Activated CD8-positive, alpha-beta memory T cell treated with anti-CD3 and anti-CD28 coated beads, Interleukin-2, amount 10 ng/mL, durations not matched to agents 7 days and 5 days (primary cell): ENCODE measurements around the gene AFG1L. TPM values are rescaled to one million over a fixed set of nuclear protein-coding genes. Genes with fewer than 3 reads are reported as not detected.
"Not testable (repeated sequence)": the region's sequence is repeated elsewhere in the genome, so short reads cannot be mapped to it uniquely, and the experiment has no call there.

ENCODE experiments used
- ATAC-seq: fragments of 150-1000 bp; cut with Tn5 transposase; one replicate; pipeline ENCODE4 v1.10.0; 2021; ENCODE audit warnings: moderate library complexity
- CTCF ChIA-PET: fragments of 350-600 bp; sonication (Branson Sonifier 250); formaldehyde crosslinking; loops from one replicate; lab custom pipeline; 2021; ENCODE audit warnings: antibody characterized with exemption; lab: Charles Lee
- DNase-seq: peaks from one replicate; pipeline ENCODE4 v3.0.0-alpha.2; 2020
- H3K27ac Mint-ChIP-seq: one replicate; pipeline ENCODE4 v1.8.0; 2021; ENCODE audit warnings: mild to moderate bottlenecking, mixed read lengths
- H3K27me3 Mint-ChIP-seq: one replicate; pipeline ENCODE4 v1.8.0; 2021; ENCODE audit warnings: mixed read lengths
- H3K36me3 Mint-ChIP-seq: one replicate; pipeline ENCODE4 v1.8.0; 2021; ENCODE audit warnings: mild to moderate bottlenecking, mixed read lengths
- H3K4me1 Mint-ChIP-seq: one replicate; pipeline ENCODE4 v1.8.0; 2021; ENCODE audit warnings: mixed read lengths
- H3K4me3 Mint-ChIP-seq: one replicate; pipeline ENCODE4 v1.8.0; 2021; ENCODE audit warnings: mild to moderate bottlenecking, moderate library complexity, mixed read lengths
- H3K9me3 Mint-ChIP-seq: one replicate; pipeline ENCODE4 v1.8.0; 2022; ENCODE audit warnings: low read depth, mixed read lengths
- total RNA-seq, 2 experiments: library from RNA; stranded (reverse); gene quantifications; one replicate each; pipeline ENCODE4 v1.2.3, GENCODE V29; 2021

The AFG1L gene
- total RNA-seq, 2 experiments from 2014 or later = 3.9 to 8.9 TPM

DNA sequence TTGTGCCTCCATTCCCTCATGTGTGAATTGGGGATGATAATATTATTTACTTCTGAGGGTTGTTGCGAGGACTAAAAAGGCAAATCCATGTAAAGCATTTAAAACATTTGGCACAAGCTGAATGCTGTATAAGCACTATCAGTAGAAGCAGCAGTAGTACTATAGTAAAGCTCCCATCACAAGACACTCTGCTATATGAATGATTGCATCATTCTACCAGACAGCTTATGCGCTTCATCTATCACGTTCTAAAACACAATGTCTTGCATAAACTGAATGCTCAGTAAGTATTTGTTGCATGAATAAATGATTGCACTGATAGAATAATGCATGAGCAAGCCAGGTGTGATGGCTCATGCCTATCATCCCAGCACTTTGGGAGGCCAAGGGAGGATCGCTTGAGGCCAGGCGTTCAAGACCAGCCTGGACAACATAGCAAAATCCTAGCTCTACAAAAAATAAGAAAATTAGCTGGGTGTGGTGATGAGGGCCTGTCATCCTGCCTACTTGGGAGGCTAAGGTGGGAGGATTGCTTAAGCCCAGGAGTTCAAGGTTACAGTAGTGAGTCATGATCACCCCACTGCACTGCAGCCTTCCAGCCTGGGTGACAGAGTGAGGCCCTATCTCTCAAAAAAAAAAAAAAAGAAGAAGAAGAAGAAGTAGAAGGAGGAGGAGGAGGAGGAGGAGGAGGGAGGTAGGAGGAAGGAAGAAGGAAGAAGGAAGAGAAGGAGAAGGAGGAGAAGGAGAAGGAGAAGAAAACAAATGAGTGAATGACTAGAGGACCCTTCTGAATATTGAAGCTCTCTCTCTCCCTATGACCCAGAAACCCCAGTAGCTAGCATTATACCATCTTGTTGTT, 215.8 kb downstream of the AFG1L start:
- Mint-ChIP-seq H3K9me3 (no peaks in the 10 kb centered on the region), H3K4me3 (no peak overlapping the region), H3K27ac (no peak overlapping the region), H3K4me1 (no peaks in the 10 kb centered on the region), H3K36me3 (no peaks in the 10 kb centered on the region), H3K27me3 (no peaks in the 10 kb centered on the region)
- CTCF ChIA-PET = interaction anchor here (1.3 kb wide), 1 partner anchor 14 kb away, joined by 4 read pairs; no protein-coding TSS in a partner anchor
- ATAC-seq (no peak), DNase-seq (no peak)

DNA sequence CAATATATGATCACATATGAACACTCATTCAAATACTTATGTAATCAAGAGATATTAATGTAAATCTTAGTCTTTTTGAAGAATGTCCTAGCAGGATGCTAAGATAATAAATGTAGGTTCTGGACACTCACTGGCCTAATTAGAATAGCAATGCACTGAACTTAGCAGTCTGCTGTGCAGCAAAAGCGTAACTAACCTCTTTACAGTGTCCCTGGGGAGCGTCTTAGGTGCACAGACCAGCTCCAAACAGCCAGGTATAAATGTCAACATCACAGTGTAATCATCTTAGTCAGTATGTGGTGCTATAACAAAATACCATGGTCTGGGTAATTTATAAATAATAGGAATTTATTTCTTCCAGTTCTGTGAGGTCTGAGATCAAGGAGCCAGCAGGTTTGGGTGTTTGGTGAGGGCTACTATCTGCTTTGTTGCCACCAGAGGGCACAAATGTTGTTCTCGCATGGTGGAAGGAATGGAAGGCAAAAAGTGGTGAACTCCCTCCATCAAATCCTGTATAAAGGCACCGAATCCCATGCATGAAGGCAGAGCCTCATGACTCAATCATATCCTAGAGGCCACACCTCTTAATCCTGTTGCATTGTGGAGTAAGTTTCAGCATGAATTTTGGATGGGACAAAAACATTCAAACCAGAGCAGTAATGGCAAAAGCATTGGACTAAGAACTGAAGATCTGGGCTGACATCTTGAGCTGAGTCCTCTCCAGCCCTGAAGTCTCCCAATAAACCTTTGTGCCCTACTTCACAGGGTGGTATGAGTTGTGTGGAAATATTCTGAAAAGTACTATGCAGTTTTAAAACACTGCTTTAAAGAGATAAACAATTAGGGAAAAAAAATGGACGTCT, 224.1 kb downstream of the AFG1L start:
- no peak overlapping the region for H3K4me3 Mint-ChIP-seq
- CTCF ChIA-PET = interaction anchor here (1.1 kb wide), 1 partner anchor 553 kb away, joined by 3 read pairs; no protein-coding TSS in a partner anchor
- H3K9me3 Mint-ChIP-seq = no peaks in the 10 kb centered on the region
- no peaks in the 10 kb centered on the region for H3K27me3 Mint-ChIP-seq
- no peak for DNase-seq
- peaks cover 2% of the 10 kb centered on the region for H3K36me3 Mint-ChIP-seq
- H3K27ac Mint-ChIP-seq = no peak overlapping the region
- ATAC-seq = no peak
- H3K4me1 Mint-ChIP-seq = no peaks in the 10 kb centered on the region

DNA sequence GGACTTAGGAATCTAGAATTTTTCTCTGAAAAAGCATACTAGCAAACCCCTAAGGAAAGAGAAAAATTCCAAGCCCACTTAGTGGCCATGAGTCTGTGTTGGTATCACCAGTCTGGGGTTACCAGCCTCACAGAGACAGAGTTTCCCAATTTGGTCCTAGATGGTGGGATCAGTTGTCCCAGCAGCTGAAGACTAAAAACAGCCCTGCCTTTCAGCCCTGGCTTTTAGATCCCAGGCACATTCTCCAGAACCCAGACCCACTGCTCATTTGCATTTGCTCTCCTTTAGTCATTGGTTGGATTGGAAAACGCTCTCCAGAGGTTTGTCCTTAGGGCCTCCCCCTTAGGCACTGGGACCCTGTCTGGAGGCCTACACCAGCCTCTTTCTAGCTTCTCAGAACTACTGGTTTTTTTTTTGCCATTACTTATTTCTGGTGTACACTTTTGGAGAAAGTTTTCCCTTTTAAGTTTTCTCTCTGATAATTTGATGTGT, 226.8 kb downstream of the AFG1L start:
- DNase-seq = no peak
- no peak overlapping the region for H3K27ac Mint-ChIP-seq
- H3K4me1 Mint-ChIP-seq = no peaks in the 10 kb centered on the region
- CTCF ChIA-PET = interaction anchor here (1.1 kb wide), 1 partner anchor 12 kb away, joined by 4 read pairs; no protein-coding TSS in a partner anchor
- no peak overlapping the region for H3K4me3 Mint-ChIP-seq
- peaks cover 2% of the 10 kb centered on the region for H3K36me3 Mint-ChIP-seq
- no peak for ATAC-seq
- H3K27me3 Mint-ChIP-seq = no peaks in the 10 kb centered on the region
- H3K9me3 Mint-ChIP-seq = no peaks in the 10 kb centered on the region

DNA sequence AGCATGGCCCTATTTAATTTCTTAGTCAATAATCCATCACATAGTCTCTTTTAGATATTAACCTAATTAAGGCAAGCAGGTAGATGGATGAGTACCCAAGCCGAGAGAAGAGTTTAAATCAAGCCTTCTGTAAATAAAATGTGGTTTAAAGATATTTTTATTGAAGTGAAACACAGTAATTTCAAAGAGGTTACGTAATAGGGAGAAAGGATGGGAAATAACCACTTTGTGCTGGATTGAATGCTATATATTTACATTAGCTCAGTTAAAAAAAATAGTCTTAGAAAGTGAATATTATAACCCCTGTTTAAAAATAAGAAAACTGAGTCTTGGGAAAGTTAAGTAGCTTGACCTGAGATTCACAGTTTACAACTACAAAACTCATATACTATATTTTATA, 228.8 kb downstream of the AFG1L start:
- Mint-ChIP-seq H3K9me3 (no peaks in the 10 kb centered on the region), H3K27me3 (no peaks in the 10 kb centered on the region), H3K36me3 (peaks cover 2% of the 10 kb centered on the region), H3K4me3 (no peak overlapping the region), H3K27ac (no peak overlapping the region), H3K4me1 (no peaks in the 10 kb centered on the region)
- CTCF ChIA-PET = interaction anchor here (1.5 to 1.6 kb wide), 2 partner anchors 13 to 14 kb away, joined by 4 read pairs; no protein-coding TSS in a partner anchor
- DNase-seq = no peak
- ATAC-seq = no peak

DNA sequence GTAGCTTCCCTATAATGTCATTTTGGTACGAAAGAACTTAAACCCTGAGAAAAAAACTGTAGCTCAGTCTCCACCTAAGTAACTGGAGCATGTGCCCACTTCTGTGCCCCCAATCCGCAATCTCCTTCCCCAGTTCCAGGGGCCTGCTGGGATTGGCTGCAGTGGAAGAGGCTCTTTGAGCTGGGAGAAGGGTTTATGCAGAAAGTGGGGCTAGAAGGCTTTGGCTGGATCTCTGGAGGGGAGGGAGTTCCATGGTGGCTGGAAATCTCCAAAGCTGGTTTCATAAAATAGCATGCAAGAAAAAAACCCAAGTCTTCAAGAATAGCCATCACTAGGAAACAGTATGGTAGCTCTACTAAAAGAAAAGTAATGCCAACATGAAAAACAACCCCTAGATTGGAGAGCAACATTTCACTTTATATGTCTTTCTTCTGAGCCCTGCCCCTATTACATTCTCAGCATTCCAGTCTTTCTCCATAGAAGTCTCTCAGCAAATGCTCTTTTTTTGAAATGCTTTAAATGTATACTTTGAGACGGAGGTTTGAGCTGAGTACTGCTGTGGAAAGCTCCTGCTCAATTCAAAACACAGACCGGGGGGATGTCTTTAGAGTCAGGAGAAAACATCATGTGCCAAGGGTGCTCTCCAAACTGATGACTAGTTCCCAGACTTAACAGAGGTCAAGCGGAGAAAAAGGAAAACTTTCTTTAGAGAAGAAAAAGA, 229.8 kb downstream of the AFG1L start:
- Mint-ChIP-seq H3K4me3 (no peak overlapping the region), H3K4me1 (no peaks in the 10 kb centered on the region), H3K9me3 (no peaks in the 10 kb centered on the region), H3K27ac (no peak overlapping the region), H3K27me3 (no peaks in the 10 kb centered on the region), H3K36me3 (peaks cover 2% of the 10 kb centered on the region)
- CTCF ChIA-PET = interaction anchor here (0.7 to 1.6 kb wide), 5 partner anchors 9 to 252 kb away, joined by 3 to 4 read pairs (median 4); no protein-coding TSS in a partner anchor
- ATAC-seq = no peak
- no peak for DNase-seq

DNA sequence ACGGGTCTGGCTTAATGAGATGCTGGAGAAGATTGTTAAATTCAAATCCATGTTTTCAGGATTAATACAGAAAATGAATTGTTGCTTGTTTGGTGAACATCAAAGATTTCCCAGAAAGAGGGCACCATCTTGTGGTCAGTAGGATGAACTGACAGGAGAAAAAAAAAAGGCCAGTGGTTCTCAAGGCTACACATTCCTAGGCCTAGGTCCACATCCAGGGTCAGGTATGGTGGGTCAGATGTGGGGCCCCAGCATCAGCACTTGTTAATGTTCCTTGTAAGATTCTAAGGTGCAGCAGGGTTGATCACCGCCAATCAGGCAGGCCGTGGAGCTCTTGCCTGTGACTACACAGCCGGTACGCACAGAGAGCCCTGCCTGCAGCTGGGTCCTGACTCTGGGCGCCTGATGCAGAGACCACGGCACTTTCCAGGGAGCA, 231.9 kb downstream of the AFG1L start:
- H3K9me3 Mint-ChIP-seq = no peaks in the 10 kb centered on the region
- CTCF ChIA-PET = interaction anchor here (0.6 to 2.0 kb wide), 3 partner anchors 10 to 414 kb away, joined by 3 to 5 read pairs (median 4); no protein-coding TSS in a partner anchor
- ATAC-seq (peak; percentile 23), DNase-seq (no peak)
- H3K27me3 Mint-ChIP-seq = peaks cover 6% of the 10 kb centered on the region
- H3K27ac Mint-ChIP-seq = no peak overlapping the region
- no peak overlapping the region for H3K4me3 Mint-ChIP-seq
- H3K4me1 Mint-ChIP-seq = no peaks in the 10 kb centered on the region
- H3K36me3 Mint-ChIP-seq = no peaks in the 10 kb centered on the region

DNA sequence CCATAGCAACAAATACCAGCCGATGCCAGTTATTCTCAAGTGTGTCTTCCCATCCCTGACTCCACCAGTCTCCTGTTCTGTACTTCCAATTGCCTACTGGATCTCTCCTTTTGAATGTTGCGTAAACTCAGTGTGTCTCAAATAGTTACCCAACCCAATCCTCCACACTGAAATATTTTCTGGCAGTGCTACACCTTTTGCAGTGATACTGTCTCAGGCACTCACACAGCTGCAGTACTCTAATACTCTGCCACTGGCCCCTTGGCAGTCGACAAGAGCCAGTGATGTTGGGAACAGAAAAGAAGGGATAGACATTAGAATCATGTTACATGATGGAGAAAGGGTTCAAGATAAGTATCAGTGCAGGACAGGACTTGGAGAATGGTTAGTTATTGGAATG, 234.0 kb downstream of the AFG1L start:
- ATAC-seq (no peak), DNase-seq (no peak)
- no peaks in the 10 kb centered on the region for H3K9me3 Mint-ChIP-seq
- no peaks in the 10 kb centered on the region for H3K4me1 Mint-ChIP-seq
- no peak overlapping the region for H3K4me3 Mint-ChIP-seq
- CTCF ChIA-PET = interaction anchor here (0.8 to 1.3 kb wide), 2 partner anchors 414 to 544 kb away, joined by 3 read pairs; no protein-coding TSS in a partner anchor
- no peaks in the 10 kb centered on the region for H3K36me3 Mint-ChIP-seq
- H3K27me3 Mint-ChIP-seq = peaks cover 9% of the 10 kb centered on the region
- no peak overlapping the region for H3K27ac Mint-ChIP-seq

DNA sequence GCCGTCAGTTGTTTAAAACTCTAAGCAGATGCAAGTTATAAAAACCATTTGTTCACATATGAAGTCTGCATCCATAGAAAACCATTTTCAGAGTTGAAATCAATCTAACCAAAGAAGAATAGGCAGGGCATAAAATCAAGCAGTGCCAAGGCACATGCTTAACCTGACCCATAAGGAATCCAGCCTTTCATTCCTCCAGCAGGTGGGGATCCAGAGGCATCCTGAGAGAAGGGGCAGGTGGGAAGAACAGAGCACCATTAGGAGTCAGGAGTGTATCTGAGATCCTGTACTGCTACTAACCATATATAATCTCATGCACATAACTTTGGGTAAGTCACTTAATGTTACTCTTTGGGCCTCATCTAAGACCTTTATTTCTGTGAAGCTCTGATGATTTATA, 236.5 kb downstream of the AFG1L start:
- DNase-seq (no peak), ATAC-seq (no peak)
- no peaks in the 10 kb centered on the region for H3K36me3 Mint-ChIP-seq
- H3K4me3 Mint-ChIP-seq = no peak overlapping the region
- no peaks in the 10 kb centered on the region for H3K4me1 Mint-ChIP-seq
- H3K9me3 Mint-ChIP-seq = no peaks in the 10 kb centered on the region
- no peak overlapping the region for H3K27ac Mint-ChIP-seq
- peaks cover 9% of the 10 kb centered on the region for H3K27me3 Mint-ChIP-seq
- CTCF ChIA-PET = interaction anchor here (1.4 kb wide), 1 partner anchor 11 kb away, joined by 4 read pairs; no protein-coding TSS in a partner anchor

DNA sequence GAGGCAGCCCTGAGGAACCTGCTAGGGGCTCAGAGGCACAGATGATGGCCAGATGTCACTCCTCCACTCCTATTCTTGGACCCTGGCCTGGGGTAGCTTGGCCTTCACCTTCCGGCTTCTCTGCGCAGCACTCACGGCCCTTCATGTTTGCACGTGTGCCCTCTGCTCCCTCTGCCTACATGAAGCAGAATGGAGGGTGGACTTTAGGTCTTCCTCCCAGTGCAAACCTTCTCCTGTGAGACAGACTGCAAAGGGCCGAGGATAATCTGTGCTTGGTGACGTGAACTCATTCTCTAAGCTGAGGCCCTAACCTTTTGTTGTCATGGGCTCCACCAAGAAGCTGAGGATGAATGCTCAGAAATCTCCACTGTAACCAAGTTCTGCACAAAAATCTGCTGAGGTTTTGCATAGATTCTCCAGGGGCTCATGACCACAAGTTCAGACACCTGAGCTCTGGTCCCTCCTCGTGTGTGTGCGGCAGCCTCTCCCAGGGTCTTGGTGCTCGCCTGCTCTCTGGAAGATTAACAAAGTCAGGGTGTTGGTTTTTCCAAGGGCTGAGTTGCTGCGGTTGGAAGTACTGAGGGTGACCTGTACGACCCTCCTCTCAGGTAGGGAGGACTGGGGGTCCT, 240.4 kb downstream of the AFG1L start:
- H3K4me3 Mint-ChIP-seq = no peak overlapping the region
- H3K27me3 Mint-ChIP-seq = peaks cover 18% of the 10 kb centered on the region
- peaks cover 2% of the 10 kb centered on the region for H3K36me3 Mint-ChIP-seq
- CTCF ChIA-PET = interaction anchor here (0.7 to 1.3 kb wide), 3 partner anchors 11 to 538 kb away, joined by 3 to 4 read pairs (median 3); no protein-coding TSS in a partner anchor
- no peaks in the 10 kb centered on the region for H3K4me1 Mint-ChIP-seq
- ATAC-seq = no peak
- H3K27ac Mint-ChIP-seq = no peak overlapping the region
- no peak for DNase-seq
- H3K9me3 Mint-ChIP-seq = peaks cover 2% of the 10 kb centered on the region

DNA sequence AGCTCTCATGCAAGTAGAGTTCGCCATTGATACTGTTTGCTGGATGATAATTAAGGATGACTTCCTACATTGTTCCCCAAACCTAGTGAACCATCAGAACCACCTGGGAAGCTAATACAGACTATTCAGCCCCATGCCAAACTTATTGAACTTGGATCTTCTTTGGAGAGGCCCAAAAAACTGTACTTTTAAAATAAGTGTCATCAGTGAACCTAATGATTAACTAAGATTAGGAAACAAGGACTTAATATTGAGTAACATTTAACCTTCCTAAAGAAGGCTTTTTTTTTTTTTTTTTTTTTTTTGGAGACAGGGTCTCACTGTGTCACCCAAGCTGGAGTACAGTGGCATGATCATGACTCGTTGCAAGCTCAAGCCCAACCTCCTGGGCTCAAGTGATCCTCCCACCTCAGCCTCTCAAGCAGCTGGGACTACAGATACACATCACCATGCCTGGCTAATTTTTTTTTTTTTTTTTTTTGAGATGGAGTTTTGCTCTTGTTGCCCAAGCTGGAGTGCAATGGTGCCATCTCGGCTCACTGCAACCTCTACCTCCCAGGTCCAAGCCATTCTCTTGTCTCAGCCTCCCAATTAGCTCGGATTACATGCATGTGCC, 241.2 kb downstream of the AFG1L start:
- peaks cover 16% of the 10 kb centered on the region for H3K27me3 Mint-ChIP-seq
- H3K36me3 Mint-ChIP-seq, H3K9me3 Mint-ChIP-seq, H3K27ac Mint-ChIP-seq, H3K4me3 Mint-ChIP-seq, H3K4me1 Mint-ChIP-seq, ATAC-seq, DNase-seq: not testable (repeated sequence)
- CTCF ChIA-PET = interaction anchor here (0.7 to 1.9 kb wide), 5 partner anchors 9 to 537 kb away, joined by 3 to 6 read pairs (median 4); no protein-coding TSS in a partner anchor

DNA sequence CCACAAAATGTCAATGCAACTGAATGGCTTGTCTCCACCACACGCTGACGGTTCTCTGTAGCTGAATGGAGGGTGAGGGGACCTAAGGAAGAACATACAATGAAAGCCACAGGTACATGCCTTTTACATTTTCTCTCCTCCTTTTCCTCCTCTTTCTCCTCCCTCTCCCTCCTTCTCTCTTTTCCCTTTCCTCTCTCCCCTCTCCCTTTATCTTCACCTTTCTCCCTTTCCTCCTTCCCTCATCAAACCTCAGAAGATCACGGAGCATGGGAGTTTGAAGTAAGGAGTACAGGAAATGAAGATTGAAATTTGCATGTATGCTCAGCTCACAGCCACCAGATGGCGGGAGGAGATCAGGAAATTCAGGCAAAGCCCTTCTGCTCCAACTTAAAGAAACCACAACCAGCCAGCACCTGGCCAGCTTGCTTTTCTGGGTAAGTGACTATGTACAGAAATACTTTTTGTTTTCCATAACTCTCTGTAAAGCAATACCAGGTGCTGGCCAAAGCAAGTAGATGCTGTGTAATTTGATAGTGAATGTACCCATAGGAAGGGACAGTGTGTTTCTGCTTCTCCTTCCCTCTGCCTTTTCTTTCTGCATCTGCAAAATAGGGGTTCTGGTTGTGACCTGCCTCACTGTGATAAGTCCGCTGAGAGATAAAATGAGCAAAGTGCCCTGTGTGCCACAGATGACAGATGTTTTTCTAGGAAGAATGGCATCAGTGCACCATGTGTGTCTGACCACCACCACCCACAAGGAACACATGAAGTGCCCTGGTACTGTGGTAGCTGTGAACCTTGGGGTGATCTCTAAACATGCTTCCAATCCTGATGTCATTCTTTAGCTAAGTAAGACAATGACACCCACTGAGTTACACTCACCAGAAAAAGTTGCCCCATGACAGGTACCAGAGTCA, 247.2 kb downstream of the AFG1L start:
- DNase-seq = peak; percentile 82
- peak overlapping the region; percentile 51 for H3K27ac Mint-ChIP-seq
- peaks cover 2% of the 10 kb centered on the region for H3K36me3 Mint-ChIP-seq
- peaks cover 16% of the 10 kb centered on the region for H3K4me1 Mint-ChIP-seq
- CTCF ChIA-PET = interaction anchor here (0.7 to 8.9 kb wide), 35 partner anchors 9 to 965 kb away, joined by 3 to 115 read pairs (median 4); partner anchors contain the start of genes ARMC2 and SNX3
- peaks cover 2% of the 10 kb centered on the region for H3K9me3 Mint-ChIP-seq
- peak overlapping the region; percentile 35 for H3K4me3 Mint-ChIP-seq
- peaks cover 19% of the 10 kb centered on the region for H3K27me3 Mint-ChIP-seq
- peak; percentile 84 for ATAC-seq
